H1 (cell line): ENCODE results near the gene MCCC1. TPM values are rescaled to one million over a fixed set of nuclear protein-coding genes. Genes with fewer than 3 reads are reported as not detected.

ENCODE experiments used
- CREB1 ChIP-seq: IDR thresholded peaks from 2 replicates; pipeline ENCODE4 v1.6.1; 2012; ENCODE audit warnings: inconsistent platforms
- EZH2 ChIP-seq: fragments of 200-600 bp; sonication (generic); IDR thresholded peaks from 2 replicates; pipeline ENCODE4 v1.7.1; 2012; ENCODE audit warnings: low read depth, mild to moderate bottlenecking, moderate library complexity, low read length, inconsistent platforms; ENCODE audit not compliant: severe bottlenecking
- FOSL1 ChIP-seq: IDR thresholded peaks from 2 replicates; pipeline ENCODE4 v1.6.1; 2011; ENCODE audit warnings: mild to moderate bottlenecking, low read depth, low read length, moderate library complexity; ENCODE audit not compliant: insufficient read depth
- JUND ChIP-seq: IDR thresholded peaks from 2 replicates; pipeline ENCODE4 v1.6.1; 2011; ENCODE audit warnings: mild to moderate bottlenecking, improper control_type of control experiment, low read length
- KDM1A ChIP-seq: fragments of 200-600, 300-600 bp; sonication (generic); IDR thresholded peaks from 2 replicates; pipeline ENCODE4 v1.7.1; 2016; ENCODE audit warnings: mild to moderate bottlenecking, low read length, borderline replicate concordance
- NRF1 ChIP-seq: IDR thresholded peaks from 2 replicates; pipeline ENCODE4 v1.6.1; 2011; ENCODE audit warnings: mild to moderate bottlenecking, low read depth, low read length, improper control_type of control experiment
- PHF8 ChIP-seq: fragments of 200-600 bp; sonication (generic); conservative IDR thresholded peaks from 2 replicates; pipeline ENCODE4 v1.7.1; 2012; ENCODE audit warnings: low read depth, mild to moderate bottlenecking, inconsistent platforms, low read length, moderate library complexity
- RBBP5 ChIP-seq: IDR thresholded peaks from 2 replicates; pipeline ENCODE4 v1.7.1; 2012; ENCODE audit warnings: low read depth, mild to moderate bottlenecking, inconsistent platforms, low read length, moderate library complexity, borderline replicate concordance
- RFX5 ChIP-seq: IDR thresholded peaks from 2 replicates; pipeline ENCODE4 v1.6.1; 2011; ENCODE audit warnings: low read depth, low read length, improper control_type of control experiment, borderline replicate concordance
- RXRA ChIP-seq: IDR thresholded peaks from 2 replicates; pipeline ENCODE4 v1.6.1; 2011; ENCODE audit warnings: low read depth, mild to moderate bottlenecking, low read length, moderate library complexity; ENCODE audit not compliant: insufficient read depth
- SIRT6 ChIP-seq: IDR thresholded peaks from one replicate; pipeline ENCODE4 v1.7.1; 2012; ENCODE audit warnings: low read length, inconsistent platforms
- polyA plus RNA-seq, 7 experiments: library from polyadenylated mRNA; depleted of rRNA in 3 of 7; stranded (reverse) in 5 of 7; unstranded in 2 of 7; fragments of >200 nt in 5 of 7; fragments of 200-250 nt in 2 of 7; gene quantifications; 1 replicate in 5 of 7; 2 replicates in 1 of 7; 4 replicates in 1 of 7; pipeline versions ENCODE4 v1.2.1 to v1.2.3, GENCODE V29; 2011 to 2013; ENCODE audit warnings: missing spikeins in 2 of 7, mixed read lengths in 2 of 7
- total RNA-seq: library from RNA; stranded (reverse); fragmentation: NEBNext Ultra II Directional; extraction: Animal tissue kit (Norgen Biotek cat#: 25700); gene quantifications from 2 replicates; pipeline ENCODE4 v1.2.1, GENCODE V29; 2021

Gene MCCC1
- total and polyA plus RNA-seq, 2 of the 8 experiments (the other 6 are each of a cell fraction or from before 2014, with no cell fraction given) = 10.8 to 21.5 TPM

DNA sequence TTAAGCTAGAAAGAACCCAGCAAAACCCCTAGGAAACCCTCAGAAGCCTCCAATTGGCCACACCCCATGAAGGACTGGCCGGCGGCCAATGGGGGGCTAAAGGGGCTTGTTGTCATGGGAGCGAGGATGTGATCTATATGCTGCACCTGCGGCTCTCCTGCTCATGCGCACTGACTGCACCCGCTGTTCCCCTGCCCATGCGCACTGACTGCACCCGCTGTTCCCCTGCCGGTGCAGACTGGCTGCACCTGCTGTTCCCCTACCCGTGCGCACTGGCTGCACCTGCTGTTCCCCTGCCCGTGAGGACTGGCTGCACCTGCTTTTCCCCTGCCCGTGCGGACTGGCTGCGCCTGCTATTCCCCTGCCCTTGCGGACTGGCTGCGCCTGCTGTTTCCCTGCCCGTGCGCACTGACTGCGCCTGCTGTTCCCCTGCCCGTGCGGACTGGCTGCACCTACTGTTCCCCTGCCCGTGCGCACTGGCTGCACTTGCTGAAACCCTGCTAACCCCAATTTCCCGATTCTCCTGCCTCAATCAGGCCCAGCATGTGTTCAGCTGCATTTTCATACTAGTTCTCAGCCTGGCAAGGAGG lies 16.8 kb upstream of the MCCC1 start (continued):
- TF ChIP-seq JUND = no peak
- 0 out of 2 replicates have a peak, but pooled peaks have one; percentile 30 for TF ChIP-seq PHF8
- TF ChIP-seq KDM1A = peak; percentile 76
- TF ChIP-seq RFX5 = peak; percentile 73; the same call in 1 of the 2 replicates
- no peak for TF ChIP-seq FOSL1
- TF ChIP-seq NRF1 = peak; percentile 99
- no peak for TF ChIP-seq SIRT6
- TF ChIP-seq CREB1 = 0 out of 2 replicates have a peak, but pooled peaks have one; percentile 26
- no peak for TF ChIP-seq EZH2
- TF ChIP-seq RXRA = no peak
- TF ChIP-seq RBBP5 = no peak
